Stimulated activated CD8-positive, alpha-beta memory T cell treated with anti-CD3 and anti-CD28 coated beads, Interleukin-4, amount 100 ng/mL, for 48 hours (primary cell): ENCODE measurements around the gene UQCR10.

Experiments used
- DNase-seq: peaks from one replicate; pipeline ENCODE4 v3.0.0-alpha.2; 2020

The UQCR10 gene

GRCh38 chr22:29767171-29768051, at the start of gene UQCR10:
Gene UQCR10 (plus strand): TSS chr22:29767369. CDS start chr22:29767399, 30 bp downstream.
- DNase-seq = peak; percentile 95

DNA sequence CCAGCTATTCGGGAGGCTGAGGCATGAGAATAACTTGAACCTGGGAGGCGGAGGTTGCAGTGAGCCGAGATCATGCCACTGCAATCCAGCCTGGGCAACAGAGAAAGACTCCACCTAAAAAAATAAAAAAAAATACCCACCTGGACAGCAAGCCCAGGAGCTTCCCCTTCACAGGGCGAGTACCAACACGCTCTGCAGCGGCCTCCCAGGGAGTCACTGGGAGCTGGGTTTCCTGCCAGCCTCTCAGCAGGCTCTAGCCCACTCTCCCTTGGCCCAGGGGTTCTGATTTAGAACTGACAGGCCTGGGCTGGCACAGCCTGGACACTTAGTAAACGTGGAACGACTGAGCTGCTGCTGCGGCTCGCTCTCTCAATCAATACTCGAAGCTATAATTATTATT, 49.4 kb upstream of the UQCR10 start:
- no peak for DNase-seq

GRCh38 chr22:29718949-29719898, 47.9 kb upstream of the UQCR10 start:
- DNase-seq = no peak

GRCh38 chr22:29719899-29720645, 47.1 kb upstream of the UQCR10 start, which contains the start of gene CABP7:
Gene CABP7 (plus strand): TSS chr22:29720003. CDS start chr22:29720425, 422 bp downstream.
- DNase-seq = no peak

DNA sequence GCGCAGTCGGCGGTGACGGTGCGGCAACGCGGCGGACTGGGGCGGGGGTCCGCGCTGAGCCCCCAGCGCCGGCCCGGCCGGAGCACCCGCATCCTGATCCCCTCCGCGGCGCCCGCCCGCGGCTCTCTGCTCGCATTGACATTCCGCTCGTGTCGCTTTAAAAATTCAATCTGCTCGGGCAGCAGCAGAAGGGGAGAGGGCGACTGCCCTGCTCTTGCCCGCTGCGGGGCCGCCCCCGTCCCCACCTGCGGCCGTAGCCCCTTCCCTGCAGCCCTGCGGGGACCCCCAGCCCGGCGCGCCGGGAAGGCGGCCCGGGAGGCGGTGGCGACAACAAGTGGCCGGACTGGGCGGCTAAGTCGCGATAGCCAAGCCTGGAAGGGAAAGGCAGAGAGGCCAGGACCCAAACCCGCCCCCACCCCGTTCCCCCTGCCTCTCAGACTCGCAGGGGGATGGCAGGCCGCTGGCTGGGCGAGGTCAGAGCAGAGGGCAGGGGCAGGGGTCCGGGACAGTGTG, 46.3 kb upstream of the UQCR10 start:
- no peak for DNase-seq

DNA sequence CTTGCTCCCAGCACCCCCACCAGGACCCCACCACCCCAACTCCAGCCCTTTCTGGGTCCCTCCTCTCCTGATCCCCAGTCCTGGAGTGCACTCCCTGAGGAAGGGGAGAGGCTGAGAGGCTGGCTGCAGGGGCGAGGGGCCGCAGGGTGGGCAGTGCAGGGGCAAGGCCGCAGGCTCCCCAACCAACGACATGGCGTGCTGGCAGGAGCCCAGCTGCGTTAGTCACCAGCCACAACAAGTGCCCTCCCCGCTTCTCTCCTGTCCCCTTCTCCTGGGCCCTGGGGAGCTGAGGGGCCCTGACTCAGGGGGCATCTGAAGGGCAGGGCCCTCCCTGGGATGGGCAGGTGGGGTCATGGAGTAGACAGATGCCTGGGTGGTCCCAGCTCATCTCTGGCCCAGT, 45.0 kb upstream of the UQCR10 start:
- DNase-seq = no peak

DNA sequence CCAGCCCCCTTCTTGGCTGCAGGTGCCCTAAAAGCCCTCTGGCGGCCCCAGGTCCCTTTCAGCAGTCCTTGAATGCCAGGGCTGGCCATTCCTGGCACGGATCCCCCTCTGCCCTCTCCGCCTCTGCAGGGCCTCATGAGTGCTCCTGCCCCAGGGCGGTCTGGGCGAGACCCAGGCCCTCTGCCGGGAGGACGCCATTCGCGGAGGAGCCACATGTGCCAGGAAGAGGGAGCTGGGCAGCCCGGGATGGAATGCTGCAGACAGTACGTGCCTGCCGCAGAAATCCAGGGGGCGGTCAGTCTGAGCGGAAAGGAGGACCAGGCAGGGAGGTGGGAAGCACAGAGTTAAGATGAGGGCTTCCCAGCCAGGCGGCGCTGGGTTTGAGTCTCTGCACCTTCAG, 44.6 kb upstream of the UQCR10 start:
- no peak for DNase-seq

- DNase-seq = no peak
Observed at GRCh38 chr22:29723766-29724165, 43.4 kb upstream of the UQCR10 start.

GRCh38 chr22:29724843-29725242, 42.3 kb upstream of the UQCR10 start:
- no peak for DNase-seq

DNA sequence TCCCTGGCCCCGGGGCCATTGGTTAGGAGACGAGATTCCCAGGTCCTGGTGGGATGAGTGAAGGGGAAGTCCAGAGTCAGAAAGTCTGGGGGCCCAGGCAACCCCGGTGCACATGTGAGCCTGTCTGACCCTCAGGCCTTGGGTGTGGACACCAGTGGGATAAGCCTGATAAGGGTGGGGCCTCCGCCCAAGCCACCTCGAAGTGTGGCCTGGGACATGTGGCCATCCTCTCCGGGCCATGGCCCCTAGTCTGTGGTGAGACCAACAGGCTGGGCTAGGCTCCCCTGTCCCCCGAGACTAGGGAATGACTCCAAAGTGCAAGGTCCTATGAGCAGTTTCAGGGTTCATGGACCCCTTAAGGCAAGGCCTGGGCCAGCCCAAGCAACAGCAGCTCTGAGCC, 41.1 kb upstream of the UQCR10 start:
- DNase-seq = no peak

GRCh38 chr22:29726512-29727130, 40.5 kb upstream of the UQCR10 start:
- no peak for DNase-seq

DNA sequence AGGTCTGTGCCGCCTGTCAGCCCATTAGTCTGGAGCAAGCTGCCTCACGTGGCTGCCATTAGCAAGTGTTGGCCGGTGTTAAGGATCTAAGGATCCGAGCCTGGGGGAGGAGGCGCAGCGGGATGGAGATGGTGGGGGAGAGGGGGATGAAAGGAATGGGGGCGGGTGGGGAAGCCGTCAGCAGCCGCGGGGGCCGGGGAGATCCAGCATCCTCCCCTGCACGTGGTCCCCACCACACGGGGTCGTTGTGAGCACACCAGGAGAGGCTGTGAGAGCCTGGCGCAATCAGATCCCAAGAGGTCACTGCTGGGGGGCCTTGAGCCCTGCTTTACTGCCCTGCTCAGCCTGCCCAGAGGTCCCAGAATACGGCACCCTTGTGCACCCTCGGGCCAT, 40.0 kb upstream of the UQCR10 start:
- DNase-seq = peak; percentile 45

DNA sequence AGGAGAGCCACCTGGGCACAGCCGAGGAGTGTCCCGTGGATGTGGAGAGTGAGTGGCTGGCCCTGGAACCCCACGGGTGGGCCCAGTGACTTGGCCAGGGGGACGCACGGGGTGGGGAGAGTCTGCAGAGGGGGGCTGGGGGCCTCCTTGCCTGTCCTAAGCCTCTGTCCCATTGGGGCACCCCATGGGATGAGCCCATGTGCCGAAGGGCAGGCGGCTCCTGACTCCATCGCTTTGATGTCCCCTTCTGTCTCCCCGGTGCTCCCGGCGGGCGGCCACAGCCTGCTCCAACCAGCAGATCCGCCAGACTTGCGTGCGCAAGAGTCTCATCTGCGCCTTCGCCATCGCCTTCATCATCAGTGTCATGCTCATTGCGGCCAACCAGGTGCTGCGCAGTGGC, 38.0 kb upstream of the UQCR10 start:
- DNase-seq = no peak

- DNase-seq = no peak
Observed at GRCh38 chr22:29731058-29731850, 35.9 kb upstream of the UQCR10 start.

DNA sequence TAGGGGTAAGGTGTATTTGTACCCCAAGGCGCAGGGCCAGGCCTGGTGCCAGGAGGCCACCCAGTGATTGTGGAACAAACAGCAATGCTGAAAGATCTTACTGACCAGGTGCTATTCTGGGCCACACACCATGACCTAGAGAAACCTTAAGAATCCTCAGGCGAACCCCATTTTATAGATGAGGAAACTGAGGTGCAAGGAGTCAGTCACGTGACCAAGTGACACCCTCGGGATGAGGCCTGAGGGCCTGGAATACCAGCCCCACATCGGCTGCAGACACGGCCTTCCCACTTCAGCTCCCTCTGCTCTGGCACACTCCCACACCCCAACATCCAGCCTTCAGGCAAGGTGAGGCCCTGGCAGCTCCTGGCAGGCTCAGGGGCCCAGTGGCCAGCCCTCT, 34.3 kb upstream of the UQCR10 start:
- no peak for DNase-seq

DNA sequence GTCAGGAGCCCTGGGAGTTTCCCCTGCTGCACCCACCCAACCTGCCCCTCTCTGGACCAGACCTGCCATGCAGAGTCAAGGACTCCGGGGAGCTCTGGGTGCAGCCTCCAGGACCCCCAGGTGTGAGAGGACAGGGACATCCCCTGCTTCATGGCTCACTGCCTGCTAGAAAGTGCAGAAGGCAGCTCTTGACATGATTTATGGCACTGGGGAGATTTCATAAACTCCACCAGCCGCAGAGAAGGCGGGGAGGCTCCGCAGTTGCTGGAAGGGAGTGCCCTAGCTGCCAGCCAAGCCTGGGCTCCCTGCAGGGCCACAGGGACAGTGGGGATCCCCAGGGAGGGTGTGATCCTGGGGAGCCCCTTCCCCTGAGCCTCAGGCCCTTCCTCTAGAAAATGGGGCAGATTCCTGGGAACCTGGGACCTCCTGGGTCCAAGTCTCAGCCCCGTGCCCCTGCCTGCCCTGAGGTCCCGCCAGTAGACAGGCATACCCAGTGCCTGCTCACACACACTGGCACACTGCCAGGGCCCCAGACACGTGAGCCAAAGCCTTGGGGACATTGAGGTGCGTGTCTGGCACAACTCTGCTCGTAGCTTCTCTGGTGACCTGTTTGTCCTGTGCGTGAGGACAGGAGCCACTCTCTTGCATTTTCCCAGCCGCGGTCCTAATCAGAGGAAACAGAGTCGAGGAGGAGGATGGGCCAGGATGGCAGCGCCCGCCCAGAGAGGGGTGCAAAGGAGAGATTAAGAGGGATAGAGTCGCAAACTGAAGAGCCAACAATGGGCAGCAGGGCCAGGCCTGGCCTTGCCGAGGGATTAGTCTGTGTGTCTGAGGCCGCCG, 33.6 kb upstream of the UQCR10 start:
- no peak for DNase-seq

DNA sequence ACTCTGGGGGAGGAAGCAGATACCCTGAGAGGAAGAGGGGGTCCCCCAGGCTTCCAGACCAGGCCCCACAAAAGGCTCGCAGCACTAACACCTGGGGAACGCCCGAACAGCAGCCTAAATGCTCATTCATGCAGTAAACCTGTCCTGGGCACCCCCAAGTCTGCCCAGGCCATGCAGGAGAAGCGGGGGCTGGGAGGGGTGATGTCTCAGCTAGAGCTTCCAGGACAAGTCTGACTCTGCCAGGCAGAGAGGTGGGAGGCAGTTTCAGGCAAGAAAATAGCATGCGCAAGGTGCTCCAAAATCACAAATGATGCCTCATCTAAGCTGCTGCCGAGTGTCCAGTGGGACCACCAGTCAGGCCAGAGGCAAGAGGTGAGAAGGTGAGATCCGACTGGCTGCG, 32.8 kb upstream of the UQCR10 start:
- no peak for DNase-seq

DNA sequence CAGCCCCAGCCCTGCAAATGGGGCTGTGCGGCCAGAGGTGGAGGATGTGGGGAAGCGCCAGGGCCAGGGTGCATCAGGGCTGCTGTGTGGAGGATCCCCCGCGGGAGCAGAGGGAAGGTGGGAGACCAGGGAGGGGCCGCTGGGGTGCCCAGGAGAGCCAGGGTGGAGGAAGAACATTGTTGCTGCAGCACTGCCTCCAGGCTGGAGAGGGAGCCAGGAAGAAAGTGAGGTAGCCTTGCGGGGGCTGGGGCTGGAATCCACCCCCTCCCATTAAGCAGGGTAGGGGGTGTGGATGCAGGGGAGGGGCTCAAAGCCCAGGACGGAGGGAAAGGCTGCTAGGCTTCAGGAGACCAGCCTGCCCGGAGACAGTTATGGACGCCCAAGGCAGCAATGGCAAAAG, 32.3 kb upstream of the UQCR10 start:
- DNase-seq = no peak

DNA sequence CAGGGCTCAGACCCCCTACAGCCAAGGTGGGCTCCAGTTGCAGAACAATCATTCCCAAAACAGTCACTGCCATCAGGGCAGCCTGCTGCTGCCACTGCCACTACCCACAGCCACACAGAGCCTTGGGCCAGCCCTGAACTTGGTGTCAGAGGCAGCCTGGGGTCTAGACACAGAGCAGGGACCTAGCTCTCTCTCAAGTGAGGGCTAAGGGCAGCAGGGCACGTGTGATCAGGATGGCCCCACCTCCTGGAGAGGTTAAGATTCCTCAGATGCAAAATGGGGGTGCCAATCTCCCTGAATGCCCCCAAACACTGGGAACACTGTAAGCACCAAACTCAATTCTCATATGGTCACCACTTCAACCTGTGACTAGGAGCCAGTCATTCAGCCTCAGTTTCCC, 31.8 kb upstream of the UQCR10 start:
- no peak for DNase-seq
